ENCODE data around the gene BARHL1.

GRCh38 chr9:132584601-132585560 lies 2.5 kb downstream of the BARHL1 start:
- TF ChIP-seq, protein P1, sequence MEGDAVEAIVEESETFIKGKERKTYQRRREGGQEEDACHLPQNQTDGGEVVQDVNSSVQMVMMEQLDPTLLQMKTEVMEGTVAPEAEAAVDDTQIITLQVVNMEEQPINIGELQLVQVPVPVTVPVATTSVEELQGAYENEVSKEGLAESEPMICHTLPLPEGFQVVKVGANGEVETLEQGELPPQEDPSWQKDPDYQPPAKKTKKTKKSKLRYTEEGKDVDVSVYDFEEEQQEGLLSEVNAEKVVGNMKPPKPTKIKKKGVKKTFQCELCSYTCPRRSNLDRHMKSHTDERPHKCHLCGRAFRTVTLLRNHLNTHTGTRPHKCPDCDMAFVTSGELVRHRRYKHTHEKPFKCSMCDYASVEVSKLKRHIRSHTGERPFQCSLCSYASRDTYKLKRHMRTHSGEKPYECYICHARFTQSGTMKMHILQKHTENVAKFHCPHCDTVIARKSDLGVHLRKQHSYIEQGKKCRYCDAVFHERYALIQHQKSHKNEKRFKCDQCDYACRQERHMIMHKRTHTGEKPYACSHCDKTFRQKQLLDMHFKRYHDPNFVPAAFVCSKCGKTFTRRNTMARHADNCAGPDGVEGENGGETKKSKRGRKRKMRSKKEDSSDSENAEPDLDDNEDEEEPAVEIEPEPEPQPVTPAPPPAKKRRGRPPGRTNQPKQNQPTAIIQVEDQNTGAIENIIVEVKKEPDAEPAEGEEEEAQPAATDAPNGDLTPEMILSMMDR (IDR thresholded peaks at IDR 0.05): no peak
- TF ChIP-seq POLR2AphosphoS5 (IDR thresholded peaks at IDR 0.05): no peak
- TF ChIP-seq POLR2A (IDR thresholded peaks at IDR 0.05): no peak

Data from transverse colon (tissue), 4 donors.